ENCODE results near the gene MDFIC2.

GRCh38 chr3:70233812-70234211 is 78.6 kb downstream of the MDFIC2 start:
- TF ChIP-seq EZH2 (optimal IDR thresholded peaks at IDR 0.05; ENCODE audit: low read depth, low read length) (no peak), EZH2phosphoT487 (IDR thresholded peaks at IDR 0.05; ENCODE audit: low read length) (no peak)

Measured in MM.1S (cell line).